Fibroblast of lung (primary cell): ENCODE measurements around the gene WWTR1.

Experiments used
- CTCF ChIP-seq, 2 donors: IDR thresholded peaks in 1 of 2; conservative IDR thresholded peaks in 1 of 2; 1 replicate in 1 of 2; 2 replicates in 1 of 2; pipeline ENCODE4 v1.5.1; 2011 to 2012; ENCODE audit warnings: low read length in 2 of 2, control low read depth in 1 of 2, inconsistent platforms in 1 of 2, low read depth in 1 of 2, mild to moderate bottlenecking in 1 of 2
- EZH2 ChIP-seq: IDR thresholded peaks from 2 replicates; pipeline ENCODE4 v1.5.1; 2012; ENCODE audit warnings: low read length, control low read depth, mild to moderate bottlenecking; ENCODE audit errors: missing control alignments

DNA sequence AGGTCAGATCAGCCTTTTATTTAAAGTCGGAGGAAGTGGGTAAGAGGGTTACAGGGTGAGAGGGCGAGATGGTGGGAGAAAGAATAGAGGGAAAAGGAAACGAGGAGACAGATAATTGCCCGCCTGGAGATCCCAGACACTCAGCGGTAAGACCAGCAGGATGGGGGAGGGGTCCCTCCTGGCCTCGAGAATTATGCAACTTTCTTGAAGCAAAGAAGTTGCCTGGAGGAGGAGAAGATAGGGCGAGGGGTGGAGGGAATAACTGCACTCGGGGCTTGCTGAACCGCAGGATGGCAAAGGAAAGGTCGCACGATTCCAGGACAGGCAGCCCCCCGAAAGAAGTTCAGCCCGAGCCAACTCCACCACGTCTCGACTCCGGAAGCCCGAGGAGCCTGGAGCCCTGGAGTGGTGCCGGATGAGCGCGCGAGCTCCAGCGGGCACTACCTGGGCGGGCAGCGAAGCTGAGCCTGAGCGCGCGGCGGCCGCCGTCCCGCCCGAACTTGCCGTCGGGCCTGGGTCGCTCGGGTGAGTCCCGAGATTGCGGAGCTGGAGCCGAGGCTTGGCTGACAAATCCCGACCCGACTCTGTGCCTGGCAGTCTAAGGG lies 402 bp downstream of the WWTR1 start:
- TF ChIP-seq CTCF (conservative IDR thresholded peaks at IDR 0.05 in 1 of 2, IDR thresholded peaks at IDR 0.05 in 1 of 2; ENCODE audit: low read depth in 1 of 2, low read length in 2 of 2), result no peak
- TF ChIP-seq EZH2, result no peak
